NOMO-1 treated with dmso at 0.1 percent for 144 hours (cell line): ENCODE results near the gene ZNF598.

Source experiments
- DNase-seq: peaks from one replicate; lab custom pipeline; 2025; ENCODE audit not compliant: unreplicated experiment; lab: John Stamatoyannopoulos, UW

ZNF598 gene

DNA sequence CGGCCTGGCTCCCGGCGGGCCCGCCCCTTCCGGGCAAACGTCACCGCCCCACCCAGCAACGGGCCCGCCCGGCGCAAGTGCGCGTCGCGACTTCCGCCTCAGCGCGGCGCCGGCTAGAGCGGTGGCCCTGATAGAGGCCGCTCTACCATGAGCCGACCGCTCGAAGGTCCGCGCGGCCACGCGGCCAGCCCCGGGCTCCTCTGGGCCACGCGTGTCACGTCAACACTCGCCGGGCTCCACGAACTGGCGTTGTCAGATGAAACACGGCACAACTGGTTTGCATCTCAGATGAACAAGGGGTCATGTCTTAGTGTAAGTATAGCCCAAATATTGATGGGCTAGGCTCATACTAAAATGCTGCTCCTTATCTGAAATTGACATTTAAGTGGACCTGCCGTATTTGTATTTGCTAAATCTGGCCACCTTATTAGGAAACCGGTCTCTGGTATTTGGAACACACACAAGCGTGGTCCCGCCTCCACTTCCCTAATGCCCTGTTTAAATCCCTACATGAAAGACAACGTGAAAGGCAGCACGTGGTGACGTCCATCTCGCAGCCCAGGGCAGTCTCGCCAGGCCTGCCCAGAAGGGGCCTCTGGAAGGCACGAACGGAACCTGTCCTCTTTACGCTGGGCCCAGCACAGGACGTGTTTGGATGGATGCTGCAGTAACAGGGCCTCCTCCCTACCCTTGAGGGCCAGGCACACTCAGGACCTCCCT lies at the start of gene ZNF598:
Gene ZNF598 (minus strand): TSS at position 31 of the 720 bp plus-strand sequence.
- DNase-seq: peak; percentile 67

DNA sequence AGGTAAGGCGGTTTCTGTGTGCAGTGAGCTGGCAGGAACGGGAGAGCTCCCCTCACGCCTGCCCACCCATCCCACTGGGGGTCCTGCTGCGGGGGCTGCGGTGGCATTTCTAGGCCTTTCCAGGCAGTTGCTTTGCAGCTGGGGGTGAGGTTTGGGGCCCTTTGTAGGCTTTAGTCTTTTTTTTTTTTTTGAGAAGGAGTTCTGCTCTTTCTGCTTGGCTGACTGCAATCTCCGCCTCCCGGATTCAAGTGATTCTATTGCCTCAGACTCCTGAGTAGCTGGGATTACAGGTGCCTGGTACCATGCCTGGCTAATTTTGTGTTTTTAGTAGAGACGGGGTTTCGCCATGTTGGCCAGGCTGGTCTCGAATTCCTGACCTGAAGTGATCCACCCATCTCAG lies 49.3 kb upstream of the ZNF598 start:
- no peak for DNase-seq

DNA sequence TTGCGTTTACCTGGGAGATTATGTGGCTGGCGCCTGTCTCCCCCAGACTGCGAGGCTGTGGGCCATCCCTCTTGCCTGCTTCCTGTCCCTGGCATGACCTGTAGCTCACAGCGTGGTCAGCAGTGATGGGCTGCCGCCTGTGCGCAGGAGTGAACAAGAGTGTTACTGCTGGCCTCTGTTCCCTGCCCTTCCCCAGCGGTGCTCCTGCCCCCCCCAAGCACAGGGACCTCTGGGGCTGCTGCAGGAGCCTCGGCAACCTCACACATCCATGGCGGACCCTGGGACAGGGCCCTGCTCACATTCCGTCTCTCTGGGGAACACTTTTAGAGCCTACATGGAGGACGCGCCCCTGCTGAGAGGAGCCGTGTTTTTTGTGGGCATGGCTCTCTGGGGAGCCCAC lies 48.8 kb upstream of the ZNF598 start:
- no peak for DNase-seq

DNA sequence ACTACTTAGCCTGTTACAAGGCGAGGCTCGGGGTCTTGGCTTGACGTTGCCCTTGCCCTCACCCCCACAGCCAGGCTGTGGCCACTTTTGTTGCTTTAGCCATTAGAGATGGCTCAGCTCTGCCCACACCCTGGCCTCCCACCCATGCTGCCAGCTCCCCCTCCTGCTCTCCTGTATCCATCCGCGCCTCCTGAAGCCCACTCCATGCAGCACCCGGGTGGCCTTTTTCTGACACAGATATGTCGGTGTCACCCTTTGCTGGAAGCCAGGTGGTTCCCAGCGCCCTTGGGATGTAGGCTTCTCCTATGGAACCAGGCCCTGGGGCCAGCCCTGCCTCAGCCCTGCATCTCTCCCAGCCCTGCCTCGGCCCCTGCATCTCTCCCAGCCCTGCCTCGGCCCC lies 47.8 kb upstream of the ZNF598 start:
- no peak for DNase-seq

DNA sequence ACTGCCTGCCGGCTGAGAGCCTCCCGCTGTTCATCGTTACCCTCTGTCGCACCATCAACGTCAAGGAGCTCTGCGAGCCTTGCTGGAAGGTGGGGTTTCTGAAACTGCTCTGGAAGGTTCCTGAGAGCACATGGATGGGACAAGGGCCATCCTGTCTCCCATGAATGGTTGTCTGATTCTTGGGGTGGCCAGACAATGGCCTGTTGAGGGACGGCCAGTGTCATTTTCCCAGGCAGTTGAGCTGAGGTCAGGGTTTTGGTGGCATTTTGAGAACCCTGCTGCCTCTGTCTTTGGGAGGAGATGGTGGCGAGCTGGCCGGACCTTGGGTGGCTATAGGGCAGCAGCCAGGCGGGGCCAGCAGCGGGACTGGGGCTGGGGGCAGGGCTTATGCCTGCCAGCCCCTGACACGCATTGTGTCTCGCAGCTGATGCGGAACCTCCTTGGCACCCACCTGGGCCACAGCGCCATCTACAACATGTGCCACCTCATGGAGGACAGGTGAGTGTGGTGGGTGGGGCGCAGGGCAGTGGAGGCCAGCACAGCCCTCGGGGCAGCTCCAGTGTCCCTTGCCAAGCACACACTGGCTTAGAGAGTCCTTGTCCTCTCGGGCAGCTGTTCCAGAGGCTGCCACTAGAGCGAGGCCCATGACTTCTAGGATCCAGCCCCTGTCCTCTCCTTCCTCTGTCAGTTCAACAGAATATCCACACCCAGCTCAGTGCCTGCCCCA lies 47.2 kb upstream of the ZNF598 start:
- DNase-seq: no peak

DNA sequence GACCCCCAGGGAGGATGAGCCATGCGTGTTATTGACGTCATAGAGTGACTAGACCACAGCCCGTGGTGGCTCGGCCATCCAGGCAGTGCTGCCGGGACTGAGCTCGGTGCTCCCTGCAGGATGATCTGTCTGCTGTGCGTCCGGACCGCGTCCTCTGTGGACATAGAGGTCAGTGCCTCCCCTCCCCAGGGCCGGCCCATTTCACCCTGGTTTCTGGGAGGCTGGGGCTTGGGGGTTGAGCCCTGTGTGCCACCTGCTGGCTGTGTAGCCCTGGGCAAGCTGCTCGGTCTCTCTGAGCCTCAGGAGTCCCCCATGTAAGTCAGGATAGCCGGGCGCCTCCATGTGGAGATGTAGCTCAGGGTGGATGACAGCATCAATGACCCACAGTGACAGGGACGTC lies 46.5 kb upstream of the ZNF598 start:
- DNase-seq: no peak

DNA sequence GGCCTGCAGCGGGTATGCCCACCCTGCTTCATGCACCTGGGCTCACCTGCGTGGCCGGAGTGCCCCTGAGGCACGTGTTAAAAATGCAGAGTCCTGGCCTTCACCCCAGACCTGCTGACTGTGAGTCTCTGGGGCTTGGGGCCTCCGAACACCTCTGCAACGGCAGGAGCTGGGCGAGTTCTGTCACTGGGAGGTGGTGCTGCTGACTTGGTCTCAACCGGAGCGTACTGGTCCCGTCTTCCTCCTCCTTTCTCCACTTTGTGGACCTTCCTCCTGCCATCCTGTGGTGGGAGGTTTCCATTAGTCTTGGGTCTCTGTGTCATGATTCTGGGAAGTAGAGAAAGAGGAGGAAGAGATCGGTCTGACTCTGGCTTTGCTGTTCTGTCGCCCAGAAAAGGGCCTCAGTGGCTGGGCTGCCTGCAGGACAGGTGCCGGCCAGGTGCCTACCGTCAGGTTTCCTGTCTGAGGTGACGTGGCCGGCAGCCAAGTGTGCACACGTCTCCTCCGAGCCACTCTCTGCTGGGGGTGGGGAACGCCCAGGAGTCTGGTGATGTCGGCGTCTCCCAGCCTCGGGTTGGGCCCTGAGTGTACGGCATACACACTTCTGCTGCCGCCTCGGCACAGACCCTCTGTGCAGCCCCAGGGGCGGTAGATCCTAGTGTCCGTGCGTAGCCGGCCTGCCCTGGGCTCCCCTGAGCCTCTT lies 45.1 kb upstream of the ZNF598 start:
- no peak for DNase-seq

DNA sequence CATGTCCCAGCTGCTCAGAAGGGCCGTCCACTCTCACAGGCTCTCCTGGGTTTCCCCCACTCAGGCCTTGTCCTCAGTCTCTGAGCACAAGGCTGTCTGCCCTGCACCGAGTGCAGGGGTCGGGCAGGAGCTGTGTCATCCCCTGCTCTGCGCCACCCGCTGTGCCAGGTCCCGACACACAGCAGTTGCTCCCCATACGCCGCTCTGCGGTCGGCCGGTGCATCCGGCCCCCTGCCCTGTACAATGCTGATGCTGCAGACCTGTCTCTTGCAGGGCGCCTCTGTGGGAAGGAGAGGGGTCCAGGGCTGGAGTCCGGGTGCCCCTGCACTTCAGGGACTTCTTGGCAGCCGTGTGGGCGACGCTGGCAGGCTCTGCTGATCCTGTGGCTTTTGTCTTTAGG lies 44.3 kb upstream of the ZNF598 start:
- no peak for DNase-seq

DNA sequence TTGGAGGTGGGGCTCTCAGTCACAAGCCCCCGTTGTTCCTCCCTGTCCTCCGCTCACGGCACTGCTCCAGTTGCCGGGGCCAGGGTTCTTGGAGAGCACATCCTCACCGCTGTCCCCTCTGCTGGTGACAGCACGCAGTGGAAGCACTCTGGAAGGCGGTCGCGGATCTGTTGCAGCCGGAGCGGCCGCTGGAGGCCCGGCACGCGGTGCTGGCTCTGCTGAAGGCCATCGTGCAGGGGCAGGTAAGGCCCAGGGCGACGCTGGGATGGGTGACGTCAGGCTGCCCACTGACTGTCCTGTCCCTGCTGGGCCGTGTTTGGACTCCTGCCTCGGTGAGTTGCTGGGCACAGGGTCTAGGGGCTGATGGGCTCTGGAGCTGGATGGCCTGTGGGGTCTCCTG lies 43.6 kb upstream of the ZNF598 start:
- DNase-seq: no peak

DNA sequence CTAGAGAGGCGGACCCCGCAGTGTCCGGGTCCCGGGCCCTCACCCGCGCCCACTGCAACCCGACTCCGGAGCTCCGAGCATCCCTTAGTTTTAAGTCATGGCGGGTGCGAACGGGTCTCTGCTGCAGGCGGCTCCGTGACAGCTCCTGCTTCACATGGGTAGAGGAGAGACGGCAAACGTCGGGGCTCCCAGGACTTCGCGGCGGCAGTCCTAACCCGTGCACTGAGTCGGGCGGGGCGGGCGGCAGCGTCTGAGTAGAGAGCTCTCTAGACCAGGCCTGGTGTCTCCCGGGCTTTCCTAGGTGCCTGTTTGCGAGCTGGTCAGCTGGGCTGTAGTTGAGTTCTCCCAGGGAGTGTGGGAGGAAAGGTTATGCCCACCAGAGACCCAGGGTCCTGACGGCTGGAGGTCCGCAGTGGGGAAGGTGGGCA lies 38.5 kb upstream of the ZNF598 start:
- no peak for DNase-seq

DNA sequence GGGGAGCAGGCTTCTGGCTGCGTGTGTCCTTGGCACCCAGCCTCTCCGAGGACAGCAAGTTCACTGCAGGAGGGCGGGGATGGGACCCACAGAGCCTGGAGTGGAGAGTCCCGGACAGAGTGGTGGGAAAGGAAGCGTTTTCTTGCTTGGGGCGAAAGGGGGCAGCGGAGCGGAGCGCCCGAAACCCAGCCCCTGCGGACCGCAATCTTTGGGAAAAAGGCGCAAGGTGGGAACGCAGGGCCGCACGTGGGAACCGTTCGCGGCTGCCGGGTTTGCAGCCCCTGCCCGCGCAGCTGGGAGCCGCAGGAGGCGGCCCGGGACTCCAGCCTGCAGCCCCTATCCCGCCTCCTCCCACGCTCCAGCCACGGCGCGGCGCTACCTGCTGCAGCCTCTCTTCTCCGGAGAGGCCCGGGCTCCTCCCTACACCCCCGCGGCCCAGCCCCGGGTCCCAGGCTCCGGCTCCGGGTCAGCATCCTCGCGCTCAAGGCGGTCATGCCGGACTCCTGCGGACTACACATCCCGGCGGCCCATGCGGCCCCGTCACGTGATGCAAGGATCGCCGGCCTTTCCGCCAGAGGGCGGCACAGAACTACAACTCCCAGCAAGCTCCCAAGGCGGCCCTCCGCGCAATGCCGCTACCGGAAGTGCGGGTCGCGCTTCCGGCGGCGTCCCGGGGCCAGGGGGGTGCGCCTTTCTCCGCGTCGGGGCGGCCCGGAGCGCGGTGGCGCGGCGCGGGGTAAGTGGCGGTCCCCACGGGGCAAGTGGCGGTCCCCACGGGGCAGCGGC lies 37.9 kb upstream of the ZNF598 start, which contains the start of the genes NTHL1 and TSC2:
Gene NTHL1 (minus strand): TSS at position 505 of the 786 bp plus-strand sequence. CDS start 11 bp downstream, at position 494.
Gene TSC2 (plus strand): TSS at position 656 of the 786 bp plus-strand sequence. CDS start 631 bp downstream, outside the sequence.
- peak; percentile 95 for DNase-seq

DNA sequence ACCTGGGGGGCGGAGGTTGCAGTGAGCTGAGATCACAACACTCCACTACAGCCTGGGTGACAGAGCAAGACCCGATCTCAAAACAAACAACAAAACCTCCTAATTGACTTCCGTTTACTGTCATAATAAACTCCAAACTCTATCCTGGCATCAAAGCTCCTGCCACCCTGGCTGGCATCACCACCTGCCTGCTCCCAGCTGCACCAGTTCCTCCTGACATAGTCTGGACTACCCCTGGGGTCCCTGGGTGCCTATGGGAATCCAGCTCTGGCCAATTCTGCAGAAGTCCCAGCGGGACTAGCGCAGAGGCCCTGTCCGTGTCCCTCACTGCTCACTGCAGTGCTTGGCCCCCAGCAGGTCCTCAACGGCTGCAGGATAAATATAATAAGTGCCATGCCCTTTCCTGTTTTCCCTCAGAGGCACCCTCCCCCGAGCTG lies 37.3 kb upstream of the ZNF598 start:
- no peak for DNase-seq

DNA sequence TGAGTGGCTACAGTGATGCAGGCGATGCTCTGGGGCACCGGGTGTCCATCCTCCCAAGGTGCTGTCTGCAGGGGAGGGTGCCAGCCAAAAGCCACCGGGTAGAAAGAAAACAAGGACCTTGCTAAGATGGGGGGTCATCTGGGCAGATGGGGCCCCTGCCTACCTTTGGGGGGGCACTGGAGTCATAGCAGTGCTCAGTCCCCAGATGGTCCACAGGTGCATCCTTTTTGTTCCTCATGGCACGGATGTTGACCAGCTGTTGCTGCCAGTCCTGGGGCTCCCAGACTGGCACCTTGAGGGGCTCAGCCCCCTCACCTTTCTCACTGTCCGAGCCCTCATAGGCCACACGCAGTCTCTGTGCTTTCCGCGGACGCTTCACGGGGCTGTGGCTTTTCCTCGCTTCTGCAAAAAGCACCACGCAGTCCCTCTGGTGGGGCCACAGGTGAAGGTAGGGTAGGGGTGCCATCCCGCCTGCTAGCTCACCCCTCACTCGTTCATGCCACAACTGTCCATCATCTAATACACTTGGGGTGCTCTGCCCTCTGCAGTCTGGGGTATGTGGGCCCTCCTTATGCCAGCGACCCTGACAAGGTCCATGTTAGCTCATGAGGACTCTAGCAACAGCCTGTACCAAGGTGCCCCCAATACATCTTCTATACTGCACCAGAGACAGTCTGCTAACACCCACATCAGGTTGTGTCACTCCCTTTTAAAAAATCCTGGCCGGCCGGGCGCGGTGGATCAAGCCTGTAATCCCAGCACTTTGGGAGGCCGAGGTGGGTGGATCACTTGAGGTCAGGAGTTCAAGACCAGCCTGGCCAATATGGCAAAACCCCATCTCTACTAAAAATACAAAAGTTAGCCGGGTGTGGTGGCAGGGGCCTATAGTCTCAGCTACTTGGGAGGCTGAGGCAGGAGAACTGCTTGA lies 36.6 kb upstream of the ZNF598 start:
- DNase-seq: no peak

DNA sequence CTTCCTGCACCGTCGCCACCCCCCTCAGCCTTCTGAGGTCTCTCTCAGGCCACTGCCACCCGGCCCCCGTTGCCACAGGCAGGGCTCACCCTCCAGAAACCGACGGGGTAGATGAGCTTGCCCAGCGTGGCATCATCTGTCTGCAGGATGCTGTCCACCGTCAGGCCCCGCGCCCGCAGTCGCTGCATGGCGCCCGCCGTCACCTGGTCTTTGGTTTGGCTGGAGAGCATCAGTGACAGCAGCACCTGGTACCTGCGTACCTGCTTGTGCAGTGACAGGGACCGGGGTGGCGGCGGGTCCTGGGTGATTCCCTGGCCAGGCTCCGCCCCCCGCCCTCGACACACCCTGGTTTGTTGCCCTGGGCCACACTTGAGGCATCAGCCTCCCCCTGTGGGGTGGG lies 34.9 kb upstream of the ZNF598 start:
- DNase-seq: no peak

DNA sequence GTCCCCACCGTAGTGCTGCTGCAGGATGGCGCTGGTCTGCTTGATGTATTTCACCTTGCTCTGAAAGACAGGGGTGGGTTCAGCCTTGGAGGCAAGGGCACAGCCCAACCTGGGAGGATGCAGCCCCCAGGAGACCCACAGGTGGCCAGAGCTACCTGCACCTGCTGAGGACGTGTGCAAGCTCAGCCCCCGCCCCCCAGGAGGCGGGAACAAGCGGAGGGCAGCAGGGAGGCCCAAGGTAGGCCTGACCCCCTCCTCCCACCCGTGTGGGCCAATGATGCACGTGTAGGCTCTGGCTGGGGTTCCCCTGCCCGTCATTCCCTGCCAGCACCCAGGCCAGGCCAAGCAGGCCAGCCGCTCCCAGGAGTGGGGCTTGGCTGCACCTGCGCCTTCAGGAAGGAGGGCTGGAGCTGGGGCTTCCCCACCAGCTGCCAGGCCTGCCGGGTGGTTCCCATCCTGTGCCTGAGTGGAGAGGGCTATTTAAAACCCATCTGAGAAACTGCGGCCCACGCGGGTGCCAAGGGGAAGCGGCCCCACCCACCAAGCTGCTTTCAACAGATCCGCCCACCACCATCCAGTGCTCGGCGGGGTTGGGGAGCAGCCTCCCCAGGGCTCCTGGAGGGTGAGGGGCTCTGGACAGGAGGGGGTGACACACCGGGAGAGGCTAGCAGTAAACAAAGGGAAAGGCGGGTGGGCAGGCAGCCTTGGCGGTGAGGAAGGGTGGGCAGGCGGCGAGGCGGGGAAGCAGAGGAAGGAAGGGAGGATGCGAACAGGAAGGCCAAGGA lies 34.2 kb upstream of the ZNF598 start:
- no peak for DNase-seq

DNA sequence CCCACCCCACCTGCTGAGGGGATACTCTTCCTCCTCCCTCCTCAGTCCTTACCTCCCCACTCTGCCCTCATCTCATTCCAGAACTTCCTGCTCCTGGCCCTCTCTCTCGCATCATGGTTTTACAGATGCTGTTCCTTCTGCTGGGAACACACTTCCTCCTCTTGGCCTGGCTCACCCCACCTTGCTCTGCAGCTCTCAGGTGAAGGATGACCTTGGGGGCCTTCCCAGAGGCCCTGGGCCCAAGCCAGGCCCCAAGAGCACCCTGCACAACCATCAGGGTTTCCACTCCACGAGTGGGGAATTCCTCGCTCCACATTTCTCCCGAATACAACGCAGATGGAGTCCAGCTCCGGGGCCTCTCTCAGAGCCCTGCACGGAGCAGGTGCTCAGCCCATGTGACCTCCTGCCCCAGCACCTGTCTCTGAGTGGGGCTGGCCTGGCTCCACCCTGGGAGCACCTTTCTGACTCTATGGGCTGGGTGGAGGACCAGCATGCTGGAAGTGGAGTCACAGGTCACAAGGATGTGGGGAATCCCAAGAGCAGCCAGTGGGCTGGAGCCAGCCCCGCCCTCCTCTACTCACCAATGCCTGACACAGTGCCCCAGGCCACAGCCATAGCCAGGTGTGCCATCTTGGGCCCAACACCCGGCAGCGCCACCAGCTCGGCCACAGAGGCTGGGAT lies 33.5 kb upstream of the ZNF598 start:
- DNase-seq: no peak

DNA sequence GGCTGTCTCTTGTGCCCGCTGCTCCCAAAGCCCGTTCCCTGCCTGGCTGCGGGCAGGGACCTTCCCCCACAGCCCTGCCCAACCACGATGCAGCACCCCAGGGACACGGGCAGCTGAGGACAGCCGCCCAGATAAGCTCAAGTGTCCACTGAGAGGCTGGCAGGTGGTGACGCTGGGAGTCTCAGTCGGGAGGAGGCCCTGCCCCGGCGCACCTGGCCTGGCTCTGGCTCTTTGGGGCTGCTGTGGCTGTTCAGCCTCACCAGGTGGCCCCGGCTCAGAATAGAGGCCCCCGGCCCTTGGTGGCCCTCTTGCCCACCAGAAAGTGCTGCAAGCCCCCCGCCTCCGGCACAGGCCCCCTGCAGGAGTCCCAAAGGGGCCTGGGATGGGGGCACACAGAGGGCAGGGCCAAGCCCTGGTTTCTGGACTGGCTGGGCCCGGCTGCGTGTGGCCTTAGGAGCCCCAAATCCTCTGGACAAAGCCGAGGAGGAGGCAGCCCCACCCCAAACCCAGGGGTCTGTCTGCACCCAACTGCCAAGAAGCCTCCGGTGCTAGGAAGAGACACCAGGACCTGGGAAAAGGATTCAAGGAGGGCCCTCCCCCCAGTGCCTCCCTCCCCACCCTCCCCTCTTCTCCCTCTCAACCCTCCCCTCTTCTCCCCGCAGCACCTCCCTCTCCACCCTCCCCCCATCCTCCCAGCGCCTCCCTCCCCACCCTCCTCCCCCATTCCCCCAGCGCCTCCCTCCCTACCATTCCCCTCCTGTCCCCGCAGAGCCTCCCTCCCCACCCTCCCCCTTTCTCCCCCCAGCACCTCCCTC lies 32.8 kb upstream of the ZNF598 start:
- no peak for DNase-seq
